Nucleus accumbens (tissue), 56 donors: Measurements from ENCODE around the gene HSBP1L1.
"Not testable (repeated sequence)": the region's sequence is repeated elsewhere in the genome, so short reads cannot be mapped to it uniquely, and the experiment has no call there.

ENCODE experiments used
- DNase-seq, 56 donors: peaks; one replicate each; lab custom pipeline; 2025; lab: John Stamatoyannopoulos, UW

The HSBP1L1 gene

DNA sequence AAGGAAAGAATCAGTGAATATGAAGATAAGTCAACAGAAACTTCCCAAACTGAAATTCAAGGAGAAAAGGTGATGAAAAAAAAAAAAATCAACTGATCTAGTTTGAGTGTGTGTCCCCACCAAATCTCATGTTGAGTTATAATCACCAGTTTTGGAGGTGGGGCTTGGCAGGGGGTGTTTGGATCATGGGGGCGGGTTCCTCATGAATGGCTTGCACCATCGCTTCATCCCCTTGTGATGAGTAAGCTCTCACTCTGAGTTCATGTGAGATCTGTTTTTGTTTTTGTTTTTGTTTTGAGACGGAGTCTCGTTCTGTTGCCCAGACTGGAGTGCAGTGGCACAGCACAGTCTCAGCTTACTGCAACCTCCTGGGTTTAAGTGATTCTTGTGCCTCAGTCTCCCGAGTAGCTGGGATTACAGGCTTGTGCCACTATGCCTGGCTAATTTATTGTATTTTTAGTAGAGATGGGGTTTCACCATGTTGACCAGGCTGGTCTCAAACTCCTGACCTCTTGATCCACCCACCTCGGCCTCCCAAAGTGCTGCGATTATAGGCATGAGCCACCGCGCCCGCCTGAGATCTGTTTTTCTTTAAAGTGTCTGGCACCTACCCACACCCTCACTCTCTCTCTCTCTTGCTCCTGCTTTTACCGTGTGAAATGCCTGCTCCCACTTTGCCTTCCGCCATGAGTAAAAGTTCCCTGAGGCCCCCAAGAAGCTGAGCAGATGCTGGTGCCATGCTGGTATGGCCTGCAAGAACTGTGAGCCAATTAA lies 9.0 kb upstream of the HSBP1L1 start:
- no peak for DNase-seq

GRCh38 chr18:79956276-79956675 lies 8.2 kb upstream of the HSBP1L1 start:
- no peak for DNase-seq

- no peak for DNase-seq
These were observed 5.5 kb upstream of the HSBP1L1 start for GRCh38 chr18:79958981-79959380.

DNA sequence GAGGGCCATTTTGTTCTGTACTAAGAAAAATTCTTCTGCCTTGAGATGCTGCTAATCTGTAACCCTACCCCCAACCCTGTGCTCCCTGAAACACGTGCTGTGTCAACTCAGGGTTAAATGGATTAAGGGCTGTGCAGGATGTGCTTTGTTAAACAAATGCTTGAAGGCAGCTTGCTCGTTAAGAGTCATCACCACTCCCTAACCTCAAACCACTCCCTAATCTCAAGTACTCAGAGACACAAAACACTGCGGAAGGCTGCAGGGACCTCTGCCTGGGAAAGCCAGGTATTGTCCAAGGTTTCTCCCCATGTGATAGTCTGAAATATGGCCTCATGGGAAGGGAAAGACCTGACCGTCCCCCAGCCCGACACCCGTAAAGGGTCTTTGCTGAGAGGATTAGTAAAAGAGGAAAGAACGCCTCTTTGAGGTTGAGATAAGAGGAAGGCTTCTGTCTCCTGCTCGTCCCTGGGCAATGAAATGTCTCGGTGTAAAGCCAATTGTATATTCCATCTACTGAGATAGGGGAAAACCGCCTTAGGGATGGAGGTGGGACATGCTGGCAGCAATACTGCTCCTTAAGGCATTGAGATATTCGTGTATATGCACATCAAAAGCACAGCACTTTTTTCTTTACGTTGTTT lies 4.2 kb upstream of the HSBP1L1 start:
- DNase-seq, result not testable (repeated sequence)

- DNase-seq, result no peak
These were observed 3.4 kb upstream of the HSBP1L1 start for GRCh38 chr18:79960921-79961526.

DNA sequence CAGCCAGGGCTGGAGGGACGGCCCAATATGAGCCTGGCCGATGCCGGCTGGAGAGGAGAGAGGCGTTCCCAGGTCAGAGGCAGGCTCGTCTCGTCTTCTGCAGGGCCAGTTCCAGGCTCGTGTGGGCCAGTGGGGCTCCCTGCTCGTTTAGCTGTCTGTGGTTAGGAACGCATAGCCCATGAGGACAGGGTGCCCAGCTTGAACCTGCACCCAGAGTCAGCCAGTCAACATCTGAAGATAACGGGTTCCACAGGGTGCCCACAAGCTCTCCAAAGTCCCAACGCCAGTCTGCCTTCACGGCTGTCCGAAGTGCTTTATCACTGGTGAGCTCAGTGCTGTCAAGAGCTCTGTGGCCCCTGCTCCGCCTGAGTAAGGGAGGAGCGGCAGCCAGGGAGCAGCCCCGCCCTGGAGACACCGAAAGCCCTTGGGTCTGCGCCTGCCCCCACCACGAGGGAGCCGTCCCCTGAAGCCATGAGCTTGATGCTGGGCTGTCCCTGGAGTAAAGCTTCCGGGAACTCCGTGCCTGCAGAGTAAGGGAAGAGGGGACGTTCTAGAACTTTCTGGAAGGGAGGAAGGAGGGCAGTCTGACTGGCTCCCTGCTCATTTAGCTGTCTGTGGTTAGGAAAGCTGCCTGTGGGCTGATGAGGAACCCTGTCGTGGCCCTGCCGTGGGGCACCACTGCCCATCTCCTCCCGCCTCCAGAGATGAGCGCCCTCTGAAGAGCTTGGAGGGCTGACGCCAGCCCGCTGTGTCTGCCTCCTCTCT lies 2.7 kb upstream of the HSBP1L1 start:
- no peak for DNase-seq

GRCh38 chr18:79962311-79962710 lies 2.1 kb upstream of the HSBP1L1 start:
- no peak for DNase-seq

GRCh38 chr18:79962835-79963657 lies 1.4 kb upstream of the HSBP1L1 start:
- DNase-seq, result no peak

DNA sequence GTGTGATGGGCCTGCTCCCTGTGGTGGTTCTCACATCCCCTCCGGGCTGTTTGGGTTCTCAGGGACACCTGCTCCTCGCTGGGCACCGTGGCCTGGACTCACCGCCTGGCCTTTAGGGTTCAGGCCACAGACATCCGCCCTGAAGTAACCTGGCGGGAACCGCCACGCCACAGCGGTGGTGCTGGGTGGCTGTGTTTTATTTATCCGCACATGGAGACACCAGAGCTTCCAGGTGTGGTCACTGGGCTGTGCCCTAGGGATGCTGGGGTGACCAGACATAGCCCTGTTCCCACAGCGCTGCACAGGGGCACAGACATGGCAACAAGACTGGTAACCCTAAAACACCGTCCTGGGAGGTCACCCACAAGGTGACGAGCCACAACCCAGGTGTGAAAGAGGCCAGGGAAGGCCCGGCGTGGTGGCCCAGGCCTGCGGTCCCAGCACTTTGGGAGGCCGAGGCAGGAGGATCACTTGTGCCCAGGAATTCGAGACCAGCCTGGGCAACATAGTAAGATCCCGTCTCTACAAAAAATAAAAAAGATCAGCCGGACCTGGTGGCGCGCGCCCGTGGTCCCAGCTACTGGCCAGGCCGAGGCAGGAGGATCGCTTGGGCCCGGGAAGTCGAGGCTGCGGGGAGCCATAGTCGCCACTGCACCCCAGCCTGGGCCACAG lies 649 bp upstream of the HSBP1L1 start:
- DNase-seq, result no peak

DNA sequence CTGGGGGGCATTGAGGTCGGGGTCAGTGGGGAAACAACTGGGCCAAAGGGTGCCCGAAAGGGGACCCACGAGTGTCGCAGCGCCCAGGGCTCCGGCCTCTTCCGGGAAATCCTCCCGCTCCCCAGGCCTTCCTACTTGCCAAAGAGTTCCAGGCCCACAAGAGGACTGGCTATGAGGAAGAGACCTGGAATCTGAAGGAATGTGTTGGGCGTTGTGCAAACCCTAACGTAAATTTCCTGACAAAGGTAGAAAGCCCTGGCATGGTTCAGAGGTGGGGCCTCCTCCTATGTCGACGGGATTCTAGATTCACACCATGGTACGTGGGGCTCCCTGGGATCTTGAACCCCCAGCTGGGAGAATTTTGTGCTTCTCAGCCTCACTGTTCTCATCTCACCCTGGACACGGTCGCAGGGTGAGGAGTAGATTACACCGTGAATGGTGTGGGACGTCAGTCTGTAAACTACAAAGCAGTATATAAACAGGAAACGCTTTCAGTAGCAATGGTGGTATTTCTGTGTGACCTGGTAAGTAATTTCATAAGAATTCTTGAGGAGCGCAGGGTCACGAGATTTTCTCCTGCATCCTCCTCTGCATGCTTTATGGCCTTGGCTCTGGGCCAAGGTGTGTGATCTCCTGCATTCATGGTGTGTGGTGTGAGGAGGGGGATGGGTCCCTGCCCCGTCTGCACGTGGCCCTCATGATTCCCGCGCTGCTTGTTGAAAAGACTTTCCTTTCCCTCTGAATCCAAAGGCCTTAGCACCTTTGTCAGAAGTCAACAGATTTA lies 868 bp downstream of the HSBP1L1 start:
- DNase-seq, result peak in 5 of 56 donors; percentile 26 to 45 (median 33)

GRCh38 chr18:79970419-79971133 lies 6.1 kb downstream of the HSBP1L1 start:
- no peak for DNase-seq

DNA sequence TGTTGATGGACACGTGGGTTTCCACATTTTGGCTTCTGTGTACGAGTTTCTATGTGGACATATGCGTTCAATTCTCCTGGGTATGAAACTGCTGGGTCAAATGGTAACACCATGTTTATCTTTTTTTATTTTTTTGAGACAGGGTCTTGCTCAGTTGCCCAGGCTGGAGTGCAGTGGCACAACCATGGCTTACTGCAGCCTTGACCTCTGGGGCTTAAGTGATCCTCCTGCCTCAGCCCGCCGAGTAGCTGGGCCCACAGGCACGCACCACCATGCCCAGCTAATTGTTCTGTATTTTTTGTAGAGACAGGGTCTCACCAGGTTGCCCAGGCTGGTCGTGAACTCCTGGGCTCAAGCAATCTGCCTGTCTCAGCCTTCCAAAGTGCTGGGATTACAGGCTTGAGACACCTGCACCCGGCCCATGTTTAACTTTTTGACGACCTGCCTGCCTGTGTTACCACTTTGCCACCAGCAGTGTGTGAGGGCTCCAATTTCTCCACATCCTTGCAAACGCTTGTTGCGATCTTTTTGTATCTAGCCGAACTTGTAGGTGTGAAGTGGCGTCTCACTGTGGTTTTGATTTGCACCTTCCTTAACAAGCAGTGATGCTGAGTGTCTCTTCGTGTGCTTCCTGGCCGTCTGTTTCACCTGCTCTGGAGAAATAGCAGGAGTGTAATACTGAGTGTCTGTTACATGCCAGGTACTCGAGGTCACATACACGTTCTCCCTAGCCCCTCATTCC lies 6.9 kb downstream of the HSBP1L1 start:
- DNase-seq, result no peak

- DNase-seq, result no peak
These were observed 7.5 kb downstream of the HSBP1L1 start for GRCh38 chr18:79971986-79972385.

- DNase-seq, result no peak
These were observed 8.3 kb downstream of the HSBP1L1 start for GRCh38 chr18:79972720-79973119.

DNA sequence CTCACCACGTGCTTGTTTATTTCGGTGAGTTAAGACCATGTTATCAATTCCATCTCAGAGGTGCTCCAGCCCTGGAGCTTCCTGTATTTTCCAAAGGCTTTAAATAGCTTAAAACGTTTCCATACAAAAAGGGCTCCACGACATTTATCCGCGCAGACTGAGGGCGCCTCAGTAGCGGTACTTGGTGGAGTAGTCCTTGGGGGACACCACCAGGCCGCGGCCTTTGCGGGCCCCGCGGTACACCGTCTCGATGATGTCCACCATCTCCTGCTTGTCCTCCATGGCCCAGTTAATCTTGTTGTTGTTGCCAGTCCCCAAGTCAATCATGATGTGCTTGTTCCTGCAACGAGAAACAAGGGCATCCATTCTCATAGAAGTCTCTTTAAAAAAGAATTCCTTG lies 9.1 kb downstream of the HSBP1L1 start:
- no peak for DNase-seq

DNA sequence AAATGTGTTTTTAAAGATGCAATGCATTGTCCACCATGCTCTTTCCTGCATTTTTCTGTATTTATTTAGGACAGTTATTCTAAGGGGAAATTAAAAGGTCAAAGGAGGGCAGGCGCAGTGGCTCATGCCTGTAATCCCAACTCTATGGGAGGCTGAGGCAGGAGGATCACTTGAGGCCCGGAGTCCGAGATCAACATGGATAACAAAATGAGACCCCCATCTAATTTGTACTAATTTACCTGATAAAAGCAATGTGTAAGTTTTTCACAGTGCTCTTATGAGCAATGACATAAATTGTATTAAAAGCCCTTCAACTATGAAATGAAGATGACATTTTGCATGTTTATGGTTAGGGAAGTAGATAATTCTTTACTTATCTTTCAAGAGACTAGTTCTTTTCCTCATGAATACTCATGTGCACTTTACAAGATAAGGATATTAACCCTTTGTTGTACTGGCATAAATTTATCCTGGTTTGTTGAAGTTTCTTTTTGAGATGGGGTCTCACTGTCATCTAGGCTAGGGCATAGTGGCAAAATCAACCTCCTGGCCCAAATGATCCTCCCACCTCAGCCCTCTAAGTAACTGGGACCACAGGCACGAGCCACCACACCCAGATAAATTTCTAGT lies 9.7 kb downstream of the HSBP1L1 start:
- no peak for DNase-seq

- no peak for DNase-seq
These were observed 10.6 kb downstream of the HSBP1L1 start for GRCh38 chr18:79975043-79975442.
